NCI-H526 (cell line): ENCODE measurements around the gene LUM.

ENCODE experiments used
- DNase-seq, 2 experiments: peaks; one replicate each; lab custom pipeline; 2025; lab: John Stamatoyannopoulos, UW

Gene LUM

GRCh38 chr12:91111366-91112325 is at the start of gene LUM:
Gene LUM, minus strand, starts transcription at chr12:91111494. Its CDS starts 2,515 bp downstream, at chr12:91108979.
- DNase-seq: peak; percentile 37 to 53

- no peak for DNase-seq
Observed at GRCh38 chr12:91161009-91161408, 49.7 kb upstream of the LUM start.

GRCh38 chr12:91155990-91156389 is 44.7 kb upstream of the LUM start:
- no peak for DNase-seq

- DNase-seq: no peak
Observed at GRCh38 chr12:91154131-91154530, 42.8 kb upstream of the LUM start.

- DNase-seq: no peak
Observed at GRCh38 chr12:91144053-91144452, 32.8 kb upstream of the LUM start.

- no peak for DNase-seq
Observed at GRCh38 chr12:91143206-91143605, 31.9 kb upstream of the LUM start.

GRCh38 chr12:91142221-91142631 is 30.9 kb upstream of the LUM start:
- no peak for DNase-seq

- no peak for DNase-seq
Observed at GRCh38 chr12:91140026-91140931, 29.0 kb upstream of the LUM start.

- DNase-seq: no peak
Observed at GRCh38 chr12:91139286-91139685, 28.0 kb upstream of the LUM start.

GRCh38 chr12:91138337-91138920 is 27.1 kb upstream of the LUM start:
- no peak for DNase-seq

GRCh38 chr12:91133871-91134270 is 22.6 kb upstream of the LUM start:
- DNase-seq: no peak

- no peak for DNase-seq
Observed at GRCh38 chr12:91129662-91130362, 18.5 kb upstream of the LUM start.

GRCh38 chr12:91127751-91128150 is 16.5 kb upstream of the LUM start:
- no peak for DNase-seq

GRCh38 chr12:91127306-91127705 is 16.0 kb upstream of the LUM start:
- no peak for DNase-seq

GRCh38 chr12:91126516-91126915 is 15.2 kb upstream of the LUM start:
- DNase-seq: no peak

- no peak for DNase-seq
Observed at GRCh38 chr12:91123236-91123916, 12.1 kb upstream of the LUM start.

GRCh38 chr12:91120781-91121180 is 9.5 kb upstream of the LUM start:
- DNase-seq: no peak

- no peak for DNase-seq
Observed at GRCh38 chr12:91119089-91119488, 7.8 kb upstream of the LUM start.

GRCh38 chr12:91113621-91114020 is 2.3 kb upstream of the LUM start:
- DNase-seq: no peak

GRCh38 chr12:91110311-91110924 is 876 bp downstream of the LUM start:
- DNase-seq: no peak
